A673 (cell line): ENCODE data around the gene FRRS1L. TPM values are rescaled to one million over a fixed set of nuclear protein-coding genes. Genes with fewer than 3 reads are reported as not detected.

ENCODE experiments used
- BruUV-seq: library from RNA; stranded (reverse); fragments of 400-500 nt; replicated peaks from 2 replicates; lab custom pipeline; 2021; lab: Mats Ljungman, UMichigan
- CTCF ChIA-PET: fragments of 300-600 bp; sonication (Branson Sonifier 250); formaldehyde crosslinking; loops from one replicate; lab custom pipeline; 2022; ENCODE audit warnings: antibody characterized with exemption; lab: Charles Lee
- POLR2A ChIA-PET: fragments of 300-600 bp; sonication (Branson Sonifier 250); formaldehyde crosslinking; loops from one replicate; lab custom pipeline; 2022; ENCODE audit warnings: antibody characterized with exemption; ENCODE audit not compliant: low non-redundant PET; lab: Charles Lee
- DNase-seq: peaks from one replicate; pipeline ENCODE4 v3.0.0-alpha.2; 2015; ENCODE audit warnings: low spot score
- H3K27ac ChIP-seq: fragments of 200-600 bp; sonication (generic); 2 replicates; pipeline ENCODE4 v1.5.1; 2016; ENCODE audit warnings: mixed run types, low read depth, mild to moderate bottlenecking, mixed read lengths, antibody characterized with exemption, low read length; ENCODE audit not compliant: poor library complexity, severe bottlenecking
- H3K27me3 ChIP-seq: fragments of 200-600 bp; sonication (generic); replicated peaks from 2 replicates; pipeline ENCODE4 v1.6.1; 2017; ENCODE audit warnings: mixed run types, low read depth, mild to moderate bottlenecking, mixed read lengths, antibody characterized with exemption, low read length; ENCODE audit not compliant: insufficient read depth, poor library complexity
- H3K36me3 ChIP-seq: fragments of 200-600 bp; sonication (generic); 2 replicates; pipeline ENCODE4 v1.6.1; 2016; ENCODE audit warnings: mixed run types, mild to moderate bottlenecking, mixed read lengths, antibody characterized with exemption, low read length; ENCODE audit not compliant: insufficient read depth, poor library complexity, severe bottlenecking
- H3K4me1 ChIP-seq: fragments of 200-600 bp; sonication (generic); 2 replicates; pipeline ENCODE4 v1.6.1; 2017; ENCODE audit warnings: mixed run types, mild to moderate bottlenecking, mixed read lengths, antibody characterized with exemption, low read length; ENCODE audit not compliant: insufficient read depth, poor library complexity, severe bottlenecking
- H3K4me3 ChIP-seq: fragments of 200-600 bp; sonication (generic); 2 replicates; pipeline ENCODE4 v1.5.1; 2016; ENCODE audit warnings: low read depth, mixed run types, mild to moderate bottlenecking, mixed read lengths, low read length; ENCODE audit not compliant: poor library complexity, severe bottlenecking
- H3K9me3 ChIP-seq: fragments of 200-600 bp; sonication (generic); 2 replicates; pipeline ENCODE4 v1.6.1; 2016; ENCODE audit warnings: mixed run types, low read depth, mild to moderate bottlenecking, mixed read lengths, antibody characterized with exemption, low read length; ENCODE audit not compliant: poor library complexity, severe bottlenecking
- CTCF ChIP-seq: fragments of 300-800, 200-600 bp; sonication (generic); conservative IDR thresholded peaks from 2 replicates; pipeline ENCODE4 v1.5.1; 2017; ENCODE audit warnings: low read depth, mild to moderate bottlenecking, antibody characterized with exemption, low read length, moderate library complexity, mixed read lengths
- EZH2 ChIP-seq: fragments of 200-600 bp; sonication (generic); IDR thresholded peaks from 2 replicates; pipeline ENCODE4 v1.6.1; 2017; ENCODE audit warnings: borderline replicate concordance, low read depth, mild to moderate bottlenecking, mixed read lengths, antibody characterized with exemption, low read length; ENCODE audit not compliant: poor library complexity, severe bottlenecking
- intact Hi-C: fragments of 100-400 bp; cut with micrococcal nuclease; formaldehyde crosslinking; loops from one replicate; pipeline ENCODE4 v1.10.0; 2022; ENCODE audit not compliant: unreplicated experiment
- total RNA-seq: library from RNA; stranded (reverse); gene quantifications from 2 replicates; pipeline ENCODE4 v1.2.3, GENCODE V29; 2021

The FRRS1L gene
- total RNA-seq, 1 experiment from 2014 or later = 0.41 TPM

GRCh38 chr9:109162677-109163076 lies 4.4 kb downstream of the FRRS1L start:
- H3K36me3 ChIP-seq = no peaks in the 10 kb centered on the region
- H3K27me3 ChIP-seq = peaks cover 42% of the 10 kb centered on the region
- H3K27ac ChIP-seq = no peak overlapping the region
- intact Hi-C loops = no loop called here
- BruUV-seq = no TSS peak
- H3K9me3 ChIP-seq = no peaks in the 10 kb centered on the region
- TF ChIP-seq EZH2 (no peak), CTCF (no peak)
- no peak for DNase-seq
- H3K4me3 ChIP-seq = no peak overlapping the region
- no peaks in the 10 kb centered on the region for H3K4me1 ChIP-seq
- POLR2A ChIA-PET = no interaction called here
- CTCF ChIA-PET = no interaction called here

- Histone ChIP-seq H3K9me3 (no peaks in the 10 kb centered on the region), H3K27ac (no peak overlapping the region), H3K4me1 (no peaks in the 10 kb centered on the region), H3K27me3 (peaks cover 34% of the 10 kb centered on the region), H3K4me3 (no peak overlapping the region), H3K36me3 (no peaks in the 10 kb centered on the region)
- ChIA-PET CTCF (no interaction called here), POLR2A (no interaction called here)
- DNase-seq = no peak
- TF ChIP-seq CTCF (no peak), EZH2 (no peak)
- BruUV-seq = no TSS peak
- intact Hi-C loops = no loop called here
Measured at GRCh38 chr9:109161471-109161870, 5.6 kb downstream of the FRRS1L start.

GRCh38 chr9:109159583-109159982 lies 7.5 kb downstream of the FRRS1L start:
- H3K27ac ChIP-seq = no peak overlapping the region
- ChIA-PET POLR2A (no interaction called here), CTCF (no interaction called here)
- H3K4me3 ChIP-seq = no peak overlapping the region
- no peaks in the 10 kb centered on the region for H3K9me3 ChIP-seq
- no peaks in the 10 kb centered on the region for H3K36me3 ChIP-seq
- intact Hi-C loops = no loop called here
- DNase-seq = no peak
- BruUV-seq = no TSS peak
- H3K4me1 ChIP-seq = no peaks in the 10 kb centered on the region
- TF ChIP-seq EZH2 (no peak), CTCF (no peak)
- H3K27me3 ChIP-seq = peaks cover 15% of the 10 kb centered on the region
